GM12875 (cell line): Measurements from ENCODE around the gene TEC.
A peak's percentile ranks its signal among the peaks of the same experiment; 100 is the strongest.

Experiments
- H3K4me3 ChIP-seq: one replicate; pipeline ENCODE4 v1.5.1; 2011; ENCODE audit warnings: low read depth, low read length, control low read depth
- CTCF ChIP-seq: IDR thresholded peaks from 2 replicates; pipeline ENCODE4 v1.5.1; 2011; ENCODE audit warnings: low read depth, mild to moderate bottlenecking, control low read depth, inconsistent platforms, low read length, moderate library complexity, borderline replicate concordance; ENCODE audit not compliant: insufficient read depth

The TEC gene

GRCh38 chr4:48133669-48134068 is 136.0 kb downstream of the TEC start:
- no peak for TF ChIP-seq CTCF
- H3K4me3 ChIP-seq, result no peak overlapping the region

GRCh38 chr4:48131736-48132135 is 137.9 kb downstream of the TEC start:
- TF ChIP-seq CTCF, result no peak
- H3K4me3 ChIP-seq, result no peak overlapping the region

- no peak for TF ChIP-seq CTCF
These were observed 139.5 kb downstream of the TEC start for GRCh38 chr4:48130100-48130499.

GRCh38 chr4:48129307-48130014 is 140.2 kb downstream of the TEC start:
- no peak for TF ChIP-seq CTCF
- H3K4me3 ChIP-seq, result no peak overlapping the region

More at GRCh38 chr4:48130100-48130499, 139.5 kb downstream of the TEC start:
- H3K4me3 ChIP-seq, result no peak overlapping the region

- TF ChIP-seq CTCF, result peak; percentile 36; the same call in 1 of the 2 replicates
- no peak overlapping the region for H3K4me3 ChIP-seq
These were observed 141.8 kb downstream of the TEC start for GRCh38 chr4:48127682-48128404.

- no peak overlapping the region for H3K4me3 ChIP-seq
- TF ChIP-seq CTCF, result no peak
These were observed 142.4 kb downstream of the TEC start for GRCh38 chr4:48127231-48127630.

- H3K4me3 ChIP-seq, result no peak overlapping the region
- no peak for TF ChIP-seq CTCF
These were observed 143.0 kb downstream of the TEC start for GRCh38 chr4:48126621-48127020.
